ENCODE measurements around the gene ATXN7L1.
A peak's percentile ranks its signal among the peaks of the same experiment; 100 is the strongest.
"Not testable (repeated sequence)": the region's sequence is repeated elsewhere in the genome, so short reads cannot be mapped to it uniquely, and the experiment has no call there.

The ATXN7L1 gene

GRCh38 chr7:105602325-105603305 is 273.8 kb downstream of the ATXN7L1 start:
- DNase-seq, result no peak

GRCh38 chr7:105600720-105601550 is 275.5 kb downstream of the ATXN7L1 start:
- no peak for DNase-seq

- DNase-seq, result no peak
Observed at GRCh38 chr7:105599551-105599950, 276.8 kb downstream of the ATXN7L1 start.

- DNase-seq, result not testable (repeated sequence)
Observed at GRCh38 chr7:105599080-105599479, 277.3 kb downstream of the ATXN7L1 start.

- peak; percentile 72 for DNase-seq
Observed at GRCh38 chr7:105596866-105597265, 279.5 kb downstream of the ATXN7L1 start.

GRCh38 chr7:105594034-105594433 is 282.4 kb downstream of the ATXN7L1 start:
- peak; percentile 39 for DNase-seq

GRCh38 chr7:105591522-105591921 is 284.9 kb downstream of the ATXN7L1 start:
- DNase-seq, result no peak

GRCh38 chr7:105590793-105591192 is 285.6 kb downstream of the ATXN7L1 start:
- DNase-seq, result no peak

GRCh38 chr7:105589356-105590077 is 286.9 kb downstream of the ATXN7L1 start:
- peak; percentile 74 for DNase-seq

- DNase-seq, result no peak
Observed at GRCh38 chr7:105587909-105588635, 288.3 kb downstream of the ATXN7L1 start.

- DNase-seq, result no peak
Observed at GRCh38 chr7:105585850-105586500, 290.4 kb downstream of the ATXN7L1 start.

GRCh38 chr7:105584165-105584564 is 292.2 kb downstream of the ATXN7L1 start:
- DNase-seq, result no peak

- no peak for DNase-seq
Observed at GRCh38 chr7:105583061-105583460, 293.3 kb downstream of the ATXN7L1 start.

GRCh38 chr7:105581066-105581811 is 295.2 kb downstream of the ATXN7L1 start, which contains the start of gene EFCAB10:
Gene EFCAB10 (minus strand): TSS chr7:105581493. CDS start chr7:105581463, 30 bp downstream.
- DNase-seq, result peak; percentile 73

GRCh38 chr7:105580022-105580740 is 296.2 kb downstream of the ATXN7L1 start:
- no peak for DNase-seq

GRCh38 chr7:105578496-105578895 is 297.9 kb downstream of the ATXN7L1 start:
- DNase-seq, result no peak

- no peak for DNase-seq
Observed at GRCh38 chr7:105577251-105577650, 299.1 kb downstream of the ATXN7L1 start.

GRCh38 chr7:105571891-105572290 is 304.5 kb downstream of the ATXN7L1 start:
- no peak for DNase-seq

- no peak for DNase-seq
Observed at GRCh38 chr7:105567821-105568220, 308.6 kb downstream of the ATXN7L1 start.

- DNase-seq, result no peak
Observed at GRCh38 chr7:105567024-105567423, 309.4 kb downstream of the ATXN7L1 start.

Measured in NCI-H526 treated with DMSO at 0.1 percent for 48 hours (cell line).